T-cell (primary cell): ENCODE data around the gene ACER3. TPM values are rescaled to one million over a fixed set of nuclear protein-coding genes. Genes with fewer than 3 reads are reported as not detected.

Experiments
- ATAC-seq, 4 experiments: fragments of 200-7000 bp in 3 of 4; fragments of 150-1000 bp in 1 of 4; cut with Tn5 transposase; replicated peaks in 1 of 4; 1 replicate in 3 of 4; 2 replicates in 1 of 4; pipeline ENCODE4 v1.10.0; 2021; ENCODE audit warnings: moderate library complexity in 3 of 4, mild to moderate bottlenecking in 2 of 4, moderate number of reproducible peaks in 1 of 4
- CTCF ChIA-PET, 2 donors: fragments of 300-600 bp; sonication (Branson Sonifier 250); formaldehyde crosslinking; loops; one replicate each; lab custom pipeline; 2022; ENCODE audit warnings: antibody characterized with exemption in 2 of 2; lab: Charles Lee
- POLR2A ChIA-PET, 2 donors: fragments of 300-600 bp; sonication (Branson Sonifier 250); formaldehyde crosslinking; loops; one replicate each; lab custom pipeline; 2022; ENCODE audit warnings: antibody characterized with exemption in 2 of 2; lab: Charles Lee
- DNase-seq, 35 experiments: peaks; one replicate each; pipeline versions ENCODE4 v3.0.0 to v3.0.0-alpha.2; 2013 to 2023
- H3K27ac ChIP-seq: one replicate; pipeline ENCODE4 v1.5.1; 2013; ENCODE audit warnings: low read length
- H3K27me3 ChIP-seq, 2 experiments: replicated peaks in 1 of 2; 1 replicate in 1 of 2; 2 replicates in 1 of 2; pipeline versions ENCODE4 v1.6.1 to v1.7.0; 2013; ENCODE audit warnings: low read length in 1 of 2, mixed read lengths in 1 of 2; ENCODE audit not compliant: control insufficient read depth in 2 of 2, insufficient read depth in 2 of 2; ENCODE audit errors: extremely low read depth in 1 of 2
- H3K36me3 ChIP-seq, 2 donors: 1 replicate in 1 of 2; 2 replicates in 1 of 2; pipeline versions ENCODE4 v1.6.1 to v1.7.0; 2013; ENCODE audit warnings: low read length in 1 of 2; ENCODE audit not compliant: control insufficient read depth in 2 of 2, insufficient read depth in 1 of 2; ENCODE audit errors: extremely low read depth in 1 of 2
- H3K4me1 ChIP-seq, 2 experiments: 1 replicate in 1 of 2; 2 replicates in 1 of 2; pipeline versions ENCODE4 v1.6.1 to v1.7.0; 2013; ENCODE audit warnings: low read length in 2 of 2, mixed read lengths in 1 of 2; ENCODE audit not compliant: insufficient read depth in 2 of 2, control insufficient read depth in 1 of 2; ENCODE audit errors: extremely low read depth in 1 of 2
- H3K4me3 ChIP-seq, 2 donors: 1 replicate in 1 of 2; 2 replicates in 1 of 2; pipeline versions ENCODE4 v1.5.1 to v1.7.0; 2013; ENCODE audit warnings: mild to moderate bottlenecking in 2 of 2, low read length in 1 of 2, moderate library complexity in 1 of 2; ENCODE audit not compliant: control insufficient read depth in 1 of 2; ENCODE audit errors: extremely low read depth in 1 of 2
- H3K9me3 ChIP-seq: 2 replicates; pipeline ENCODE4 v1.7.0; 2013
- H3K27ac Mint-ChIP-seq, 2 donors: one replicate each; pipeline ENCODE4 v1.8.0; 2020 to 2021; ENCODE audit warnings: mild to moderate bottlenecking in 2 of 2, mixed read lengths in 2 of 2
- H3K27me3 Mint-ChIP-seq, 2 donors: one replicate each; pipeline ENCODE4 v1.8.0; 2021 to 2022; ENCODE audit warnings: mixed read lengths in 2 of 2
- H3K36me3 Mint-ChIP-seq: one replicate; pipeline ENCODE4 v1.8.0; 2021; ENCODE audit warnings: mixed read lengths
- H3K4me1 Mint-ChIP-seq, 3 donors: one replicate each; pipeline ENCODE4 v1.8.0; 2020 to 2022; ENCODE audit warnings: mixed read lengths in 3 of 3, mild to moderate bottlenecking in 1 of 3
- H3K4me3 Mint-ChIP-seq, 3 donors: one replicate each; pipeline ENCODE4 v1.8.0; 2020 to 2022; ENCODE audit warnings: mild to moderate bottlenecking in 3 of 3, mixed read lengths in 3 of 3, moderate library complexity in 3 of 3
- H3K9me3 Mint-ChIP-seq, 3 donors: one replicate each; pipeline ENCODE4 v1.8.0; 2020 to 2022; ENCODE audit warnings: mixed read lengths in 3 of 3
- WGBS: methylation state at CpG from one replicate; pipeline ENCODE4 v1.1.5; 2013; ENCODE audit warnings: missing lambda C conversion rate; ENCODE audit not compliant: insufficient coverage; 5-methylcytosine and 5-hydroxymethylcytosine counted together
- total RNA-seq, 35 experiments: library from RNA in 6 of 35; stranded (reverse) in 6 of 35; fragments of 120-200 nt in 1 of 35; gene quantifications; one replicate each; pipeline versions ENCODE4 v1.2.1 to v1.2.4 and lab custom pipeline; 2013 to 2026

Gene ACER3
- total RNA-seq, 5 donors from 2014 or later (not counting 1 experiment from before 2014, with no cell fraction given): 4.3 to 9.0 (median 5.2) TPM

DNA sequence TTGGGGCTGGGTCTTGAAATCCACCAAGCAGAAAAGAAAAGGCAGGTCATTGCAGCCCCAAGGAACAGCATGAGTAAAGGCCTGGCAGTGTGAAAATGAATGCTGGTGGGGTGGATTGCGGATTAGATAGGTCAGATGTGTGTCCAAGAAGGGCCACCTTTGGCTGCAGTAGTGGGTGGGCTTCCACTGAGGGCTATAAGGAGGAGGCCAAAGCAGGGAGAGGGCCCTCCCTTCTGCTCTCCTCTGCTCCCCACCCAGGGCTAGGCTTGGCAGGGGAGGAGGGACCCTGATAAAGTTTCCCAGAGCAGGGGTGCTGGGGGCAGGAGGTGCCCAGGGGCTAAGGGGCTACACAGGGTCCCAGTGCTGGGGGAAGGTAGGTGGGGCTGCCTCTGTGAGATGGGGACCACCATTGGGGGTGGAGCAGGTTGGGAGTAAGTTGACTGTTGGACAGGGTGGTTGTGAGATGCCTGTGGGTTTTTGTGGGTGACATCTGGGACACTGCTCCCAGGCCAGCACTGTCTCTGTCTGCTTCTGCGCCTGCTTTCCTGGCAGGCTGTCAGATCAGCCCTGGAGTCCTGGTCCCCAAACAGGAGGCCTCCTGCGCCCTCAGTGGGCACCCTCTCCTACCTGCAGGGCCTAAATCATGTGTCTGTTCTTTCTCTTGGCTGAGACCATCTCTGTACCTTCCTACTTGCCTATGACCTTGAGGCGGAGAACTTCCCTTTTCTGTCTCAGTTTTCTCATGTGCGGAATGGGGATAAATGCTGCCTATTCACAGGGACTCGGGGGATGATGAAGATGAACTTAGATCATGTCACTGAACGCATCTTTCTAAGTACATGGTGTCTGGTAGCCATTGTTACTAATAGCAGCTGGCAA lies 208.0 kb downstream of the ACER3 start:
- peak overlapping the region; percentile 69 to 93 (median 76) for H3K4me3 Mint-ChIP-seq
- WGBS: 92% methylated on average over 6 of the region's 7 CpGs
- H3K27me3 Mint-ChIP-seq: no peaks in the 10 kb centered on the region
- peaks cover 28 to 35% (median 30%) of the 10 kb centered on the region in 3 donors for H3K4me1 Mint-ChIP-seq
- no peaks in the 10 kb centered on the region for H3K9me3 Mint-ChIP-seq
- Histone ChIP-seq H3K27me3 (peaks cover 0 to 13% of the 10 kb centered on the region in 2 experiments), H3K4me3 (no peak overlapping the region), H3K4me1 (peaks cover 3 to 45% of the 10 kb centered on the region in 2 experiments), H3K27ac (no peak overlapping the region), H3K9me3 (no peaks in the 10 kb centered on the region), H3K36me3 (no peaks in the 10 kb centered on the region)
- DNase-seq: peak in 1 of 35 experiments; percentile 21
- ChIA-PET POLR2A (interaction anchor here in 1 of 2 donors (0.6 kb wide), 1 partner anchor 21 kb away, joined by 9 read pairs; no protein-coding TSS in a partner anchor), CTCF (no interaction called here)
- no peak for ATAC-seq
- no peaks in the 10 kb centered on the region for H3K36me3 Mint-ChIP-seq
- peak overlapping the region in 1 of 2 donors; percentile 39 for H3K27ac Mint-ChIP-seq

DNA sequence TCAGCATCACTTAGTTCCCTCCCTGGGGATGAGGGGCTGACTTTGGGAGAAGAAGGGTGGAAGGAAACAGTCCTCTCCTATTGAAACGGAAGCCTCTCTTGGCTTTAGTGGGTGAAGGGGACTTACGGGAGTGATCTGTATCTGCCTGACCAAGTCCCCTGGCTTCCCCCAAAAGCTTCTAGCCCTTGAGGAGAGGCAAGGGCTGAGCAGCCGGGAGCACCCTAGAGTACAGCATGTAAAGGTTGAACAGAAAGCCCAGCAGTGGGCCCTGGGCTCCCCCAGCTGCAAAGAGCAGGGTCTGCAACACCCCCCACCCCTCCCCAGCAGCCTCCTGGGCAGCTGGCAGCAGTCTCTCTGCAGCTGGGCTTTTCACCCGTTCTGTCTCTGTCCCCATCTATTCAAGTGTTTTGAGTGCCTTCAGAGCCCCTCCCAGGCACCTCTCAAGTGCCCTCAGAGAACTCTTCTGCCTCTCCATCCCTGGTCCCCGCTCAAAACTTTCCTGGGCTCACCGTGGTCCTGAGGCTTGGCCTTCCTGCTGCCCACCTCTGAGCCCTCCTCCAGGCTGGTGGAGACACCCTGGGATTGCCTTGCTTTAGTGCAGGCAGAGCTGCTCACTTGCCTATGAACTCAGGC lies 208.7 kb downstream of the ACER3 start:
- Histone ChIP-seq H3K27me3 (peaks cover 0 to 13% of the 10 kb centered on the region in 2 experiments), H3K27ac (no peak overlapping the region), H3K9me3 (no peaks in the 10 kb centered on the region), H3K4me1 (peaks cover 3 to 53% of the 10 kb centered on the region in 2 experiments), H3K36me3 (no peaks in the 10 kb centered on the region), H3K4me3 (no peak overlapping the region)
- Mint-ChIP-seq H3K4me1 (peaks cover 28 to 35% (median 30%) of the 10 kb centered on the region in 3 donors), H3K9me3 (no peaks in the 10 kb centered on the region), H3K4me3 (no peak overlapping the region), H3K27ac (no peak overlapping the region), H3K27me3 (no peaks in the 10 kb centered on the region), H3K36me3 (no peaks in the 10 kb centered on the region)
- WGBS: 80% methylated on average over 6 of the region's 6 CpGs
- ChIA-PET POLR2A (interaction anchor here in 1 of 2 donors (0.6 kb wide), 1 partner anchor 22 kb away, joined by 9 read pairs; no protein-coding TSS in a partner anchor), CTCF (interaction anchor here in 1 of 2 donors (0.6 kb wide), 1 partner anchor 977 kb away, joined by 3 read pairs; no protein-coding TSS in a partner anchor)
- ATAC-seq: no peak
- DNase-seq: peak in 1 of 35 experiments; percentile 17

GRCh38 chr11:77069969-77070582 lies 209.4 kb downstream of the ACER3 start:
- no peak overlapping the region for H3K27ac ChIP-seq
- peaks cover 28 to 35% (median 30%) of the 10 kb centered on the region in 3 donors for H3K4me1 Mint-ChIP-seq
- ATAC-seq: no peak
- no peaks in the 10 kb centered on the region for H3K9me3 ChIP-seq
- H3K27me3 ChIP-seq: peaks cover 0 to 13% of the 10 kb centered on the region in 2 experiments
- H3K4me3 Mint-ChIP-seq: no peak overlapping the region
- H3K36me3 ChIP-seq: no peaks in the 10 kb centered on the region
- H3K4me1 ChIP-seq: peaks cover 3 to 54% of the 10 kb centered on the region in 2 experiments
- H3K27me3 Mint-ChIP-seq: no peaks in the 10 kb centered on the region
- H3K9me3 Mint-ChIP-seq: no peaks in the 10 kb centered on the region
- no peaks in the 10 kb centered on the region for H3K36me3 Mint-ChIP-seq
- ChIA-PET POLR2A (no interaction called here), CTCF (interaction anchor here in 1 of 2 donors (0.5 to 0.6 kb wide), 2 partner anchors 542 to 976 kb away, joined by 3 read pairs; no protein-coding TSS in a partner anchor)
- no peak for DNase-seq
- 89% methylated on average over 5 of the region's 8 CpGs for WGBS
- H3K27ac Mint-ChIP-seq: no peak overlapping the region
- no peak overlapping the region for H3K4me3 ChIP-seq

GRCh38 chr11:77071077-77071476 lies 210.4 kb downstream of the ACER3 start:
- ChIA-PET CTCF (interaction anchor here in 1 of 2 donors (0.5 kb wide), 1 partner anchor 541 kb away, joined by 3 read pairs; no protein-coding TSS in a partner anchor), POLR2A (no interaction called here)
- Mint-ChIP-seq H3K27me3 (no peaks in the 10 kb centered on the region), H3K9me3 (no peaks in the 10 kb centered on the region), H3K4me3 (no peak overlapping the region), H3K27ac (no peak overlapping the region), H3K4me1 (peaks cover 24 to 31% (median 26%) of the 10 kb centered on the region in 3 donors), H3K36me3 (no peaks in the 10 kb centered on the region)
- Histone ChIP-seq H3K27ac (no peak overlapping the region), H3K4me3 (no peak overlapping the region), H3K36me3 (no peaks in the 10 kb centered on the region), H3K27me3 (peaks cover 0 to 13% of the 10 kb centered on the region in 2 experiments), H3K9me3 (no peaks in the 10 kb centered on the region), H3K4me1 (peaks cover 2 to 53% of the 10 kb centered on the region in 2 experiments)
- ATAC-seq (no peak), DNase-seq (peak in 1 of 35 experiments; percentile 15)
- WGBS: 86% methylated on average over 6 of the region's 7 CpGs

- Mint-ChIP-seq H3K27ac (peak overlapping the region in 1 of 2 donors; percentile 61), H3K27me3 (no peaks in the 10 kb centered on the region), H3K4me1 (peaks cover 24 to 30% (median 26%) of the 10 kb centered on the region in 3 donors), H3K4me3 (no peak overlapping the region), H3K9me3 (no peaks in the 10 kb centered on the region), H3K36me3 (no peaks in the 10 kb centered on the region)
- WGBS: 64% methylated on average over 12 of the region's 15 CpGs
- Histone ChIP-seq H3K27ac (peak overlapping the region; percentile 18), H3K9me3 (no peaks in the 10 kb centered on the region), H3K4me3 (no peak overlapping the region), H3K36me3 (no peaks in the 10 kb centered on the region), H3K4me1 (peaks cover 0 to 49% of the 10 kb centered on the region in 2 experiments), H3K27me3 (peaks cover 0 to 13% of the 10 kb centered on the region in 2 experiments)
- ATAC-seq (no peak), DNase-seq (peak in 1 of 35 experiments; percentile 17)
- ChIA-PET POLR2A (no interaction called here), CTCF (no interaction called here)
Observed at GRCh38 chr11:77071671-77072605, 211.2 kb downstream of the ACER3 start.
